Measurements from ENCODE around the gene GCN1. TPM values are rescaled to one million over a fixed set of nuclear protein-coding genes. Genes with fewer than 3 reads are reported as not detected.
"Not testable (repeated sequence)": the region's sequence is repeated elsewhere in the genome, so short reads cannot be mapped to it uniquely, and the experiment has no call there.

Gene GCN1
- total and polyA plus RNA-seq, 11 donors, result 7.2 to 51.7 (median 33.7) TPM

- WGBS, 4 donors, result 78 to 83% (median 80%) methylated on average over 4 of the region's 4 CpGs
- TF ChIP-seq POLR2A (IDR thresholded peaks at IDR 0.05), result no peak
- TF ChIP-seq, protein P1, sequence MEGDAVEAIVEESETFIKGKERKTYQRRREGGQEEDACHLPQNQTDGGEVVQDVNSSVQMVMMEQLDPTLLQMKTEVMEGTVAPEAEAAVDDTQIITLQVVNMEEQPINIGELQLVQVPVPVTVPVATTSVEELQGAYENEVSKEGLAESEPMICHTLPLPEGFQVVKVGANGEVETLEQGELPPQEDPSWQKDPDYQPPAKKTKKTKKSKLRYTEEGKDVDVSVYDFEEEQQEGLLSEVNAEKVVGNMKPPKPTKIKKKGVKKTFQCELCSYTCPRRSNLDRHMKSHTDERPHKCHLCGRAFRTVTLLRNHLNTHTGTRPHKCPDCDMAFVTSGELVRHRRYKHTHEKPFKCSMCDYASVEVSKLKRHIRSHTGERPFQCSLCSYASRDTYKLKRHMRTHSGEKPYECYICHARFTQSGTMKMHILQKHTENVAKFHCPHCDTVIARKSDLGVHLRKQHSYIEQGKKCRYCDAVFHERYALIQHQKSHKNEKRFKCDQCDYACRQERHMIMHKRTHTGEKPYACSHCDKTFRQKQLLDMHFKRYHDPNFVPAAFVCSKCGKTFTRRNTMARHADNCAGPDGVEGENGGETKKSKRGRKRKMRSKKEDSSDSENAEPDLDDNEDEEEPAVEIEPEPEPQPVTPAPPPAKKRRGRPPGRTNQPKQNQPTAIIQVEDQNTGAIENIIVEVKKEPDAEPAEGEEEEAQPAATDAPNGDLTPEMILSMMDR (IDR thresholded peaks at IDR 0.05), result no peak
- ATAC-seq (no peak), DNase-seq (no peak)
- intact Hi-C loops (cut with DNase I), result no loop called here
- H3K27ac ChIP-seq, result no peak overlapping the region
- H3K9me3 ChIP-seq, result no peaks in the 10 kb centered on the region
- no peaks in the 10 kb centered on the region for H3K27me3 ChIP-seq
- H3K4me1 ChIP-seq, result peaks cover 14 to 65% (median 37%) of the 10 kb centered on the region in 12 donors
- H3K4me3 ChIP-seq, result no peak overlapping the region
- H3K36me3 ChIP-seq, result peaks cover 3 to 43% (median 39%) of the 10 kb centered on the region in 9 donors
Measured at GRCh38 chr12:120197542-120197887, 3.0 kb upstream of the GCN1 start.

GRCh38 chr12:120196817-120197541, 2.5 kb upstream of the GCN1 start:
- H3K9me3 ChIP-seq; H3K27ac ChIP-seq; DNase-seq; H3K4me3 ChIP-seq; intact Hi-C loops (cut with DNase I); H3K27me3 ChIP-seq; ATAC-seq: not testable (repeated sequence)
- Histone ChIP-seq H3K4me1 (peaks cover 14 to 62% (median 36%) of the 10 kb centered on the region in 12 donors), H3K36me3 (peaks cover 3 to 46% (median 40%) of the 10 kb centered on the region in 9 donors)
- WGBS, 4 donors, result 75 to 82% (median 78%) methylated on average over 7 of the region's 7 CpGs

DNA sequence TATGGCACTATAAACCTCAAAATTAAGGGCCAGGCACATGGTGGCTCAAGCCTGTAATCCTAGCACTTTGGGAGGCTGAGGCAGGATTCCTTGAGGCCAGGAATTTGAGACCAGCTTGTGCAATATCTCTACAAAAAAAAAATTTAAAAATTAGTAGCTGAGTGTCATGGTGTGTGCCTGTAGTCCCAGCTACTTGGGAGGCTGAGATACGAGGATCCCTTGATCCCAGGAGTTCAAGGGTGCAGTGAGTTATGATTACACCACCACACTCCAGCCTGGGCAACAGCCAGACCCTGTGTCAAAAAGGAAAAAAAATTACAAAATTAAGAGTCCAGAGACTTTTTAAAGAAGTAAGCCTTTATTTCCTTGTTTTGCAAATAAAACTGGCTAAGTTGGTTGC, 1.8 kb upstream of the GCN1 start:
- no peak for ATAC-seq
- WGBS, 4 donors, result 76 to 85% (median 77%) methylated on average over 1 of the region's 1 CpG
- H3K27ac ChIP-seq, result no peak overlapping the region

DNA sequence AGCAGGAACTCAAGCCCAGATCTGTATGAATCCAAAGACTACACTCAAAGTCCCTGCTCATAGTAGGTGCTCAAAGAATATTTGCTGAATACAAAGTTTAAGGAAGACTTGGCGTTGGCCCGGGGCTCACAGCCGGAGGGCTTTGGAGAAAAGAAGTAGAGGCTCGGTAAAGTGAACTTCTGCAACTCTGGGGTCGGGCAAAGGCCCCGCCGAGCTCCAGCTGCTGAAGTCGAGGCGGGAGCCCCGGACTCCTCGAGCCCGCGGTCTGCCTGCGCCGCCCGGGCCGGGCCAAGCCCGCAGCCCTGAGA, 335 bp downstream of the GCN1 start:
- Histone ChIP-seq H3K4me3 (peak overlapping the region; percentile 63 to 99 (median 91)), H3K36me3 (peaks cover 3 to 67% (median 48%) of the 10 kb centered on the region in 9 donors), H3K27ac (peak overlapping the region in 11 of 12 donors; percentile 82 to 97 (median 90)), H3K27me3 (no peaks in the 10 kb centered on the region), H3K4me1 (peaks cover 8 to 49% (median 23%) of the 10 kb centered on the region in 12 donors), H3K9me3 (no peaks in the 10 kb centered on the region)
- ATAC-seq (no peak), DNase-seq (no peak)
- TF ChIP-seq, protein P1 (IDR thresholded peaks at IDR 0.05), result no peak
- no peak for TF ChIP-seq POLR2A (IDR thresholded peaks at IDR 0.05)
- 0 to 1% (median 1%) methylated on average over 15 to 18 of the region's 18 CpGs for WGBS, 4 donors
- intact Hi-C loops (cut with DNase I), result loop anchor here in 1 of 10 donors (2.0 kb wide), 1 partner anchor 77 kb away; the partner anchor contains the start of gene RAB35

More for the DNA sequence above, 1.8 kb upstream of the GCN1 start:
- H3K4me3 ChIP-seq, result no peak overlapping the region
- intact Hi-C loops (cut with DNase I), result no loop called here
- no peaks in the 10 kb centered on the region for H3K27me3 ChIP-seq
- DNase-seq, result no peak
- H3K4me1 ChIP-seq, result peaks cover 14 to 62% (median 34%) of the 10 kb centered on the region in 12 donors
- H3K9me3 ChIP-seq, result no peaks in the 10 kb centered on the region
- H3K36me3 ChIP-seq, result peaks cover 3 to 52% (median 42%) of the 10 kb centered on the region in 9 donors
- TF ChIP-seq POLR2A (IDR thresholded peaks at IDR 0.05), result no peak
- TF ChIP-seq, protein P1 (IDR thresholded peaks at IDR 0.05), result no peak

DNA sequence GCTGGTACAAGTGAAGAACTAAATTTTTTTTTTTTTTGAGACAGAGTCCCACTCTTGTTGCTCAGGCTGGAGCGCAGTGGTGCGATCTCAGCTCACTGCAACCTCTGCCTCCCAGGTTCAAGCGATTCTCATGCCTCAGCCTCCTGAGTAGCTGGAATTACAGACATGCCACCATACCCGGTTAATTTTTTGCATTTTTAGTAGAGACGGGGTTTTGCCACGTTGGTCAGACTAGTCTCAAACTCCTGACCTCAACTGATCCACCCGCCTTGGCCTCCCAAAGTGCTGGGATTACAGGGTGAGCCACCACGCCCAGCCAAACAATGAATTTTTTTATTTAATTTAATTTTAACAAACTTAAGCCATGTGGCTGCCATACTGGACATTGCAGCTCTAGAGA, 1.2 kb downstream of the GCN1 start:
- H3K27me3 ChIP-seq; H3K27ac ChIP-seq; H3K9me3 ChIP-seq; intact Hi-C loops (cut with DNase I); ATAC-seq; DNase-seq: not testable (repeated sequence)
- H3K4me1 ChIP-seq, result peaks cover 7 to 40% (median 21%) of the 10 kb centered on the region in 12 donors
- peak overlapping the region in 9 of 12 donors; percentile 63 to 99 (median 90) for H3K4me3 ChIP-seq
- WGBS, 4 donors, result 81 to 87% (median 86%) methylated on average over 8 of the region's 8 CpGs
- peaks cover 3 to 67% (median 48%) of the 10 kb centered on the region in 9 donors for H3K36me3 ChIP-seq

Measured in heart left ventricle (tissue), 16 donors.